Thyroid gland (tissue), 4 donors: Measurements from ENCODE around the gene RHOT1.
"Not testable (repeated sequence)": the region's sequence is repeated elsewhere in the genome, so short reads cannot be mapped to it uniquely, and the experiment has no call there.

Source experiments
- CTCF ChIP-seq, 6 experiments: fragments of 200-600 bp in 3 of 6; fragments of 450-650 bp in 3 of 6; sonication (generic) in 3 of 6; IDR thresholded peaks; one replicate each; pipeline ENCODE4 v1.5.1; 2016 to 2019; ENCODE audit warnings: antibody characterized with exemption in 6 of 6, mild to moderate bottlenecking in 2 of 6, inconsistent platforms in 1 of 6, moderate library complexity in 1 of 6
- POLR2A ChIP-seq, 2 donors: fragments of 450-650 bp; IDR thresholded peaks; one replicate each; pipeline ENCODE4 v1.6.1; 2017; ENCODE audit warnings: antibody characterized with exemption in 2 of 2, mild to moderate bottlenecking in 2 of 2, moderate library complexity in 1 of 2

GRCh38 chr17:32179526-32179925, 37.2 kb downstream of the RHOT1 start:
- TF ChIP-seq POLR2A, CTCF (IDR thresholded peaks at IDR 0.05): not testable (repeated sequence)
